ENCODE measurements around the gene MUC22. TPM values are rescaled to one million over a fixed set of nuclear protein-coding genes. Genes with fewer than 3 reads are reported as not detected.
"Not testable (repeated sequence)": the region's sequence is repeated elsewhere in the genome, so short reads cannot be mapped to it uniquely, and the experiment has no call there.

Gene MUC22
- total and polyA plus RNA-seq, 2 of the 4 experiments (the other 2 are of a cell fraction): 0.02 TPM; not detected in 1

DNA sequence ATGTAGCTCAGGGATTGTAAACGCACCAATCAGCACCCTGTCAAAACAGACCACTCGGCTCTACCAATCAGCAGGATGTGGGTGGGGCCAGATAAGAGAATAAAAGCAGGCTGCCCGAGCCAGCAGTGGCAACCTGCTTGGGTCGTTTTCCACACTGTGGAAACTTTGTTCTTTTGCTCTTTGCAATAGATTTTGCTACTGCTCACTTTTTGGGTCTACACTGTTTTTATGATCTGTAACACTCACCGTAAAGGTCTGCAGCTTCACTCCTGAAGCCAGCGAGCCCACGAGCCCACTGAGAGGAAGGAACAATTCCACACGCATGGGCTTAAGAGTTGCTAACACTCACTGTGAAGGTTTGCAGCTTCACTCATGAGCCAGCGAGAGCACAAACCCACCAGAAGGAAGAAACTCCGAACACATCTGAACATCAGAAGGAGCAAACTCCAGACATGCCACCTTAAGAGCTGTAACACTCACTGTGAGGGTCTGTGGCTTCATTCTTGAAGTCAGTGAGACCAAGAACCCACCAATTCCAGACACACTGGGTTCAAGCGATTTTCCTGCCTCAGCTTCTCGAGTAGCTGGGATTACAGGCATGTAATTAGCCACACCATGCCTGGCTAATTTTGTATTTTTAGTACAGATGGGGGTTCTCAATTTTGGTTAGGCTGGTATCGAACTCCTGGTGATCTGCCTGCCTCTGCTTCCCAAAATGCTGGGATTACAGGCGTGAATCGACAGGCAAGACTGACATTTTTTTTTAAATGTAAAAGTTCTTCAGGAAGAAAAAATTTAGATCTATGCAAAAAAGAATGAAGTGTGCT, 11.6 kb downstream of the MUC22 start:
- in situ Hi-C loops (cut with MboI; ENCODE audit: low sequenced_read_pairs); H4K8ac ChIP-seq (ENCODE audit: low read depth in 2 of 2, low read length in 2 of 2); dilution Hi-C loops (cut with HindIII; ENCODE audit: low sequenced_read_pairs, unreplicated experiment); H3K27ac ChIP-seq (ENCODE audit: insufficient read depth, low read length); H3K14ac ChIP-seq (replicated peaks; ENCODE audit: low read depth, low read length); H4K5ac ChIP-seq (ENCODE audit: low read depth, low read length); intact Hi-C loops (cut with micrococcal nuclease); ATAC-seq (ENCODE audit: low read depth); H3K36me3 ChIP-seq (ENCODE audit: control insufficient read depth, insufficient read depth, low read length); H3K56ac ChIP-seq (ENCODE audit: extremely low read depth, insufficient read depth, low read length); BruUV-seq (replicated peaks); H2AK9ac ChIP-seq (replicated peaks; ENCODE audit: low read depth, low read length, poor library complexity); H3K23ac ChIP-seq (ENCODE audit: low read depth, low read length); H3K4me2 ChIP-seq (ENCODE audit: low read depth, low read length); H3K9me1 ChIP-seq (ENCODE audit: insufficient read depth, low read length); H3K4me1 ChIP-seq (ENCODE audit: control insufficient read depth, insufficient read depth, low read length); DNase-seq; CTCF ChIA-PET; H3K9me3 ChIP-seq (ENCODE audit: control insufficient read depth, insufficient read depth, low read length); H3K4me3 ChIP-seq (ENCODE audit: insufficient read depth, low read depth, low read length); H4K20me1 ChIP-seq (ENCODE audit: insufficient read depth, low read length); H3K9ac ChIP-seq (ENCODE audit: low read depth, low read length); H2BK20ac ChIP-seq (ENCODE audit: low read depth, low read length); H2BK15ac ChIP-seq (ENCODE audit: low read depth, low read length); H2AK5ac ChIP-seq (ENCODE audit: low read depth, low read length); H3K79me1 ChIP-seq (ENCODE audit: low read depth in 1 of 2, low read length in 2 of 2); H3K4ac ChIP-seq (ENCODE audit: low read depth, low read length); H2BK120ac ChIP-seq (ENCODE audit: low read depth, low read length); H2AFZ ChIP-seq (replicated peaks; ENCODE audit: low read length, poor library complexity); POLR2A ChIA-PET (ENCODE audit: unreplicated experiment); H2BK5ac ChIP-seq (ENCODE audit: low read depth, low read length, poor library complexity, severe bottlenecking); H3K18ac ChIP-seq (ENCODE audit: low read depth, low read length); H4K91ac ChIP-seq (ENCODE audit: insufficient read depth, low read depth, low read length): not testable (repeated sequence)
- peaks cover 17% of the 10 kb centered on the region for H3K27me3 ChIP-seq (ENCODE audit: control insufficient read depth, insufficient read depth, low read length)
- no CpG with 5 or more reads among the region's 15 CpGs for WGBS, 2 experiments (ENCODE audit: extremely low coverage in 2 of 2, insufficient read length in 1 of 2)

All from IMR-90 (cell line).